Adrenal gland (tissue), 12 donors: ENCODE data around the gene C19orf18. TPM values are rescaled to one million over a fixed set of nuclear protein-coding genes. Genes with fewer than 3 reads are reported as not detected.

Experiments used
- DNase-seq, 7 donors: peaks; one replicate each; pipeline ENCODE4 v3.0.0-alpha.2; 2019 to 2020
- H3K27ac ChIP-seq, 5 donors: fragments of 200-600 bp; sonication (generic) in 4 of 5; 1 replicate in 3 of 5; 2 replicates in 2 of 5; pipeline versions ENCODE4 v1.5.1 to v1.8.0; 2016 to 2020; ENCODE audit warnings: mild to moderate bottlenecking in 1 of 5
- H3K27me3 ChIP-seq: fragments of 200-600 bp; 2 replicates; pipeline ENCODE4 v1.8.0; 2021
- H3K36me3 ChIP-seq, 2 donors: fragments of 200-600 bp; replicated peaks in 1 of 2; 1 replicate in 1 of 2; 2 replicates in 1 of 2; pipeline versions ENCODE4 v1.5.1 to v1.8.0; 2018 to 2022
- H3K4me1 ChIP-seq, 2 donors: fragments of 200-600 bp; replicated peaks in 1 of 2; 1 replicate in 1 of 2; 2 replicates in 1 of 2; pipeline versions ENCODE4 v1.5.1 to v1.8.0; 2018 to 2021
- H3K4me3 ChIP-seq, 4 donors: fragments of 200-600 bp; sonication (generic) in 3 of 4; one replicate each; pipeline ENCODE4 v1.5.1; 2016 to 2018
- H3K9me3 ChIP-seq, 3 donors: fragments of 200-600 bp; sonication (generic) in 1 of 3; replicated peaks in 1 of 3; 1 replicate in 2 of 3; 2 replicates in 1 of 3; pipeline versions ENCODE4 v1.5.1 to v1.8.0; 2016 to 2021
- CTCF ChIP-seq, 6 experiments: fragments of 450-650 bp in 4 of 6; fragments of 200-600 bp in 2 of 6; sonication (generic) in 1 of 6; IDR thresholded peaks; 1 replicate in 5 of 6; 2 replicates in 1 of 6; pipeline versions ENCODE4 v1.5.1 to v1.8.0; 2016 to 2021; ENCODE audit warnings: antibody characterized with exemption in 6 of 6, mild to moderate bottlenecking in 2 of 6, moderate library complexity in 1 of 6
- POLR2A ChIP-seq, 2 donors: fragments of 450-650 bp; IDR thresholded peaks; one replicate each; pipeline ENCODE4 v1.6.1; 2017; ENCODE audit warnings: antibody characterized with exemption in 2 of 2, mild to moderate bottlenecking in 2 of 2, moderate library complexity in 1 of 2
- WGBS, 4 donors: extraction: QIAGEN DNeasy Blood & Tissue Kit in 2 of 4; methylation state at CpG; one replicate each; pipeline versions ENCODE4 v1.1.5 to v1.1.7; 2013 to 2017; 5-methylcytosine and 5-hydroxymethylcytosine counted together
- intact Hi-C, 2 donors: fragments of 100-400 bp; cut with DNase I; formaldehyde crosslinking; loops; one replicate each; pipeline versions ENCODE4 v1.14.1 to v1.15.0; 2022 to 2023
- polyA plus RNA-seq, 3 donors: library from polyadenylated mRNA; stranded (reverse); fragments of 200-250 nt in 2 of 3; fragments of 350-450 nt in 1 of 3; fragmentation: Illumina TruSeq in 1 of 3; extraction: RNeasy Lipid Tissue Mini Kit (QIAGEN cat#74804) in 1 of 3; gene quantifications; one replicate each; pipeline ENCODE4 v1.2.3, GENCODE V29; 2013 to 2014
- total RNA-seq, 9 donors: library from RNA; depleted of rRNA in 4 of 9; stranded (reverse); fragments of >200 nt in 4 of 9; fragments of 120-200 nt in 1 of 9; fragmentation: NEBNext Ultra II Directional in 1 of 9; extraction: Animal tissue kit (Norgen Biotek cat#: 25700) in 1 of 9; gene quantifications; one replicate each; pipeline versions ENCODE4 v1.1.0 to v1.2.4, GENCODE V29; 2013 to 2023
- donor health status: healthy with polysubstance abuse.
- donor health status: Bipolar disorder and iron deficiency.
- donor health status: DM: yes; HTN: yes; CAD: no.
- donor health status: DM: no; HTN: no; CAD: no.
- donor health status: DM: no; HTN: no; CAD: no.
- donor health status: DM: yes; HTN: yes; CAD: no.

C19orf18 gene
- total and polyA plus RNA-seq, 12 donors: 0.41 to 13.8 (median 1.2) TPM; not detected in 3

GRCh38 chr19:57914531-57914930 is 59.8 kb downstream of the C19orf18 start:
- no peak for TF ChIP-seq CTCF (IDR thresholded peaks at IDR 0.05)
- TF ChIP-seq POLR2A (IDR thresholded peaks at IDR 0.05): no peak
- Histone ChIP-seq H3K4me3 (no peak overlapping the region), H3K36me3 (peaks cover 0 to 15% of the 10 kb centered on the region in 2 donors), H3K27ac (no peak overlapping the region), H3K4me1 (peaks cover 7 to 9% of the 10 kb centered on the region in 2 donors), H3K9me3 (no peaks in the 10 kb centered on the region), H3K27me3 (no peaks in the 10 kb centered on the region)
- intact Hi-C loops: no loop called here
- no peak for DNase-seq
- 88 to 96% (median 91%) methylated on average over 3 of the region's 3 CpGs for WGBS, 4 donors

Other genes starting within 250 kb of the C19orf18 start
- gene ZNF671, start 246.9 kb downstream of the C19orf18 start, total RNA-seq: 10 to 100 TPM in 5 of 9 donors, 1 to 10 TPM in 4; 8.8 to 22.6 (median 11.0) TPM
- gene ZNF671, start 246.9 kb downstream of the C19orf18 start, polyA plus RNA-seq: 10 to 100 TPM in 1 of 3 donors, 1 to 10 TPM in 2; 8.6 to 13.0 (median 8.6) TPM
- gene ZNF776, start 227.7 kb downstream of the C19orf18 start, total RNA-seq: 10 to 100 TPM in 8 of 9 donors, 1 to 10 TPM in 1; 9.9 to 26.3 (median 15.4) TPM
- gene ZNF776, start 227.7 kb downstream of the C19orf18 start, polyA plus RNA-seq: 10 to 100 TPM in 1 of 3 donors, 1 to 10 TPM in 2; 2.2 to 13.9 (median 6.0) TPM
- gene ZNF586, start 204.9 kb downstream of the C19orf18 start, total RNA-seq: 10 to 100 TPM in 8 of 9 donors, 1 to 10 TPM in 1; 5.1 to 19.0 (median 15.7) TPM
- 1 to 10 TPM; 3.6 to 7.0 (median 5.4) TPM for gene ZNF586, start 204.9 kb downstream of the C19orf18 start, polyA plus RNA-seq
- gene ZNF552, start 159.6 kb downstream of the C19orf18 start, total RNA-seq: 10 to 100 TPM in 1 of 9 donors, 1 to 10 TPM in 7, under 1 TPM in 1; 0.66 to 10.5 (median 5.4) TPM
- gene ZNF552, start 159.6 kb downstream of the C19orf18 start, polyA plus RNA-seq: 1 to 10 TPM; 3.2 to 3.9 (median 3.5) TPM
- gene ZNF587B, start 144.2 kb downstream of the C19orf18 start, total RNA-seq: 10 to 100 TPM in 5 of 9 donors, 1 to 10 TPM in 4; 5.0 to 20.1 (median 10.5) TPM
- 1 to 10 TPM; 3.1 to 7.9 (median 7.4) TPM for gene ZNF587B, start 144.2 kb downstream of the C19orf18 start, polyA plus RNA-seq
- gene ZNF587, start 124.7 kb downstream of the C19orf18 start, total RNA-seq: 10 to 100 TPM; 10.6 to 38.6 (median 22.2) TPM
- gene ZNF587, start 124.7 kb downstream of the C19orf18 start, polyA plus RNA-seq: 10 to 100 TPM in 2 of 3 donors, 1 to 10 TPM in 1; 6.2 to 72.0 (median 23.0) TPM
- 10 to 100 TPM in 8 of 9 donors, 1 to 10 TPM in 1; 8.1 to 37.6 (median 20.9) TPM for gene ZNF814, start 85.5 kb downstream of the C19orf18 start, total RNA-seq
- 10 to 100 TPM; 20.6 to 24.3 (median 22.2) TPM for gene ZNF814, start 85.5 kb downstream of the C19orf18 start, polyA plus RNA-seq
- 10 to 100 TPM in 7 of 9 donors, 1 to 10 TPM in 2; 5.8 to 20.8 (median 16.3) TPM for gene ZNF417, start 57.9 kb downstream of the C19orf18 start, total RNA-seq
- gene ZNF417, start 57.9 kb downstream of the C19orf18 start, polyA plus RNA-seq: 1 to 10 TPM; 1.8 to 9.0 (median 6.8) TPM
- 1 to 10 TPM in 8 of 9 donors, under 1 TPM in 1; 0.42 to 9.0 (median 4.6) TPM for gene ZNF418, start 39.1 kb downstream of the C19orf18 start, total RNA-seq
- gene ZNF418, start 39.1 kb downstream of the C19orf18 start, polyA plus RNA-seq: 1 to 10 TPM; 3.8 to 6.7 (median 4.5) TPM
- gene ZNF256, start 26.8 kb downstream of the C19orf18 start, total RNA-seq: 1 to 10 TPM; 2.4 to 6.6 (median 5.6) TPM
- gene ZNF256, start 26.8 kb downstream of the C19orf18 start, polyA plus RNA-seq: 1 to 10 TPM; 3.5 to 4.9 (median 3.5) TPM
- 10 to 100 TPM; 10.9 to 27.1 (median 20.9) TPM for gene ZNF606, start 28.3 kb upstream of the C19orf18 start, total RNA-seq
- 10 to 100 TPM in 1 of 3 donors, 1 to 10 TPM in 2; 5.9 to 13.3 (median 8.8) TPM for gene ZNF606, start 28.3 kb upstream of the C19orf18 start, polyA plus RNA-seq
- 1 to 10 TPM in 1 of 9 donors, under 1 TPM in 3, not detected in 5; 0.25 to 1.8 (median 0.76) TPM for gene ZSCAN1, start 59.5 kb upstream of the C19orf18 start, total RNA-seq
- gene ZSCAN1, start 59.5 kb upstream of the C19orf18 start, polyA plus RNA-seq: 1 to 10 TPM in 2 of 3 donors, under 1 TPM in 1; 0.13 to 4.3 (median 1.8) TPM
- 1 to 10 TPM; 1.2 to 6.5 (median 3.6) TPM for gene ZNF135, start 84.7 kb upstream of the C19orf18 start, total RNA-seq
- gene ZNF135, start 84.7 kb upstream of the C19orf18 start, polyA plus RNA-seq: 10 to 100 TPM in 1 of 3 donors, 1 to 10 TPM in 2; 5.4 to 15.1 (median 6.9) TPM
- 10 to 100 TPM; 37.7 to 81.2 (median 61.5) TPM for gene ZSCAN18, start 123.7 kb upstream of the C19orf18 start, total RNA-seq
- 10 to 100 TPM; 18.7 to 63.9 (median 62.9) TPM for gene ZSCAN18, start 123.7 kb upstream of the C19orf18 start, polyA plus RNA-seq
- gene ZNF329, start 176.3 kb upstream of the C19orf18 start, total RNA-seq: 10 to 100 TPM in 5 of 9 donors, 1 to 10 TPM in 4; 7.4 to 19.5 (median 10.5) TPM
- gene ZNF329, start 176.3 kb upstream of the C19orf18 start, polyA plus RNA-seq: 10 to 100 TPM in 1 of 3 donors, 1 to 10 TPM in 2; 2.7 to 13.4 (median 3.5) TPM
- 10 to 100 TPM; 19.2 to 34.5 (median 23.0) TPM for gene ZNF274, start 208.5 kb upstream of the C19orf18 start, total RNA-seq
- 10 to 100 TPM; 12.4 to 22.2 (median 14.4) TPM for gene ZNF274, start 208.5 kb upstream of the C19orf18 start, polyA plus RNA-seq